BJ (cell line): ENCODE data around the gene SCAMP2. TPM values are rescaled to one million over a fixed set of nuclear protein-coding genes. Genes with fewer than 3 reads are reported as not detected.

ENCODE experiments used
- CTCF ChIA-PET: fragments of 350-600 bp; formaldehyde crosslinking; extraction: SDS; loops from one replicate; lab custom pipeline; 2021; ENCODE audit warnings: antibody characterized with exemption, inconsistent platforms; lab: Yijun Ruan, JAX
- POLR2A ChIA-PET: fragments of 300-600 bp; sonication (Branson Sonifier 250); formaldehyde crosslinking; extraction: SDS; loops from one replicate; lab custom pipeline; 2021; ENCODE audit warnings: antibody characterized with exemption; lab: Charles Lee
- DNase-seq: peaks from one replicate; pipeline ENCODE4 v3.0.0-alpha.2; 2011; ENCODE audit warnings: low read depth
- H3K27me3 ChIP-seq: 2 replicates; pipeline ENCODE4 v1.6.0; 2011; ENCODE audit warnings: low read length; ENCODE audit not compliant: control insufficient read depth, insufficient read depth
- H3K36me3 ChIP-seq: 2 replicates; pipeline ENCODE4 v1.5.1; 2011; ENCODE audit warnings: low read length; ENCODE audit not compliant: control insufficient read depth, insufficient read depth
- H3K4me3 ChIP-seq: 2 replicates; pipeline ENCODE4 v1.5.1; 2011; ENCODE audit warnings: low read depth, mild to moderate bottlenecking, control low read depth, low read length
- CTCF ChIP-seq: IDR thresholded peaks from 2 replicates; pipeline ENCODE4 v1.5.1; 2011; ENCODE audit warnings: low read depth, mild to moderate bottlenecking, control low read depth, inconsistent platforms, low read length, moderate library complexity; ENCODE audit not compliant: insufficient read depth
- polyA plus RNA-seq: library from polyadenylated mRNA; depleted of rRNA; stranded (reverse); fragments of >200 nt; gene quantifications from 2 replicates; pipeline ENCODE4 v1.2.3, GENCODE V29; 2011

The SCAMP2 gene
- polyA plus RNA-seq, 1 experiment: 192 TPM

GRCh38 chr15:74845208-74845568, 28.0 kb downstream of the SCAMP2 start:
- CTCF ChIA-PET: interaction anchor here (1.0 to 1.4 kb wide), 4 partner anchors 11 to 76 kb away, joined by 3 to 5 read pairs (median 3); no protein-coding TSS in a partner anchor
- POLR2A ChIA-PET: no interaction called here
- no peak for DNase-seq
- peaks cover 13% of the 10 kb centered on the region for H3K36me3 ChIP-seq
- H3K27me3 ChIP-seq: no peaks in the 10 kb centered on the region
- TF ChIP-seq CTCF: no peak
- H3K4me3 ChIP-seq: no peak overlapping the region

GRCh38 chr15:74844319-74845207, 28.6 kb downstream of the SCAMP2 start:
- POLR2A ChIA-PET: no interaction called here
- Histone ChIP-seq H3K4me3 (no peak overlapping the region), H3K27me3 (no peaks in the 10 kb centered on the region), H3K36me3 (peaks cover 10% of the 10 kb centered on the region)
- no peak for TF ChIP-seq CTCF
- CTCF ChIA-PET: interaction anchor here (1.0 to 1.4 kb wide), 4 partner anchors 12 to 75 kb away, joined by 3 to 5 read pairs (median 3); no protein-coding TSS in a partner anchor
- DNase-seq: no peak

- no peak for TF ChIP-seq CTCF
- peaks cover 10% of the 10 kb centered on the region for H3K36me3 ChIP-seq
- ChIA-PET CTCF (interaction anchor here (0.5 to 2.0 kb wide), 10 partner anchors 10 to 77 kb away, joined by 3 to 7 read pairs (median 3); no protein-coding TSS in a partner anchor), POLR2A (no interaction called here)
- no peak overlapping the region for H3K4me3 ChIP-seq
- no peak for DNase-seq
- no peaks in the 10 kb centered on the region for H3K27me3 ChIP-seq
These were observed 29.3 kb downstream of the SCAMP2 start for GRCh38 chr15:74843891-74844299.

GRCh38 chr15:74843445-74843828, 29.7 kb downstream of the SCAMP2 start:
- no peak for DNase-seq
- TF ChIP-seq CTCF: peak; percentile 1; the same call in 1 of the 2 replicates
- no peaks in the 10 kb centered on the region for H3K27me3 ChIP-seq
- ChIA-PET POLR2A (no interaction called here), CTCF (interaction anchor here (0.5 to 2.0 kb wide), 7 partner anchors 10 to 77 kb away, joined by 3 to 7 read pairs (median 3); no protein-coding TSS in a partner anchor)
- peak overlapping the region; percentile 40 for H3K4me3 ChIP-seq
- peaks cover 9% of the 10 kb centered on the region for H3K36me3 ChIP-seq

GRCh38 chr15:74842581-74843444, 30.4 kb downstream of the SCAMP2 start, which contains the start of gene ULK3:
ULK3 (minus strand) TSS chr15:74843156; CDS start chr15:74843105, 51 bp downstream.
- ChIA-PET POLR2A (no interaction called here), CTCF (interaction anchor here (0.7 to 2.0 kb wide), 14 partner anchors 8 to 74 kb away, joined by 3 to 7 read pairs (median 4); partner anchors contain the start of gene CPLX3)
- H3K36me3 ChIP-seq: peaks cover 5% of the 10 kb centered on the region; the same call in 1 of the 2 replicates
- TF ChIP-seq CTCF: peak; percentile 30; the same call in 1 of the 2 replicates
- H3K4me3 ChIP-seq: peak within 1 kb of the TSS; percentile 69
- H3K27me3 ChIP-seq: no peaks in the 10 kb centered on the region
- DNase-seq: no peak
